Activated gamma-delta T cell treated with anti-CD3 and anti-CD28 coated beads, Interleukin-2, amount 50 U/mL, for 16 hours (primary cell): Measurements from ENCODE around the gene PRKCG.
"Not testable (repeated sequence)": the region's sequence is repeated elsewhere in the genome, so short reads cannot be mapped to it uniquely, and the experiment has no call there.

Source experiments
- DNase-seq: peaks from one replicate; pipeline ENCODE4 v3.0.0-alpha.2; 2020; ENCODE audit warnings: low read depth

Gene PRKCG

GRCh38 chr19:53944933-53945332, 62.9 kb downstream of the PRKCG start:
- no peak for DNase-seq

GRCh38 chr19:53945441-53945840, 63.4 kb downstream of the PRKCG start:
- DNase-seq = no peak

- no peak for DNase-seq
Observed at GRCh38 chr19:53945998-53946397, 64.0 kb downstream of the PRKCG start.

- no peak for DNase-seq
Observed at GRCh38 chr19:53947624-53948023, 65.6 kb downstream of the PRKCG start.

GRCh38 chr19:53948611-53949010, 66.6 kb downstream of the PRKCG start:
- not testable (repeated sequence) for DNase-seq

- DNase-seq = no peak
Observed at GRCh38 chr19:53951436-53951835, 69.4 kb downstream of the PRKCG start.

- DNase-seq = no peak
Observed at GRCh38 chr19:53951947-53952346, 70.0 kb downstream of the PRKCG start.

- no peak for DNase-seq
Observed at GRCh38 chr19:53953383-53953782, 71.4 kb downstream of the PRKCG start.
